ENCODE data around the gene SLC39A11.

DNA sequence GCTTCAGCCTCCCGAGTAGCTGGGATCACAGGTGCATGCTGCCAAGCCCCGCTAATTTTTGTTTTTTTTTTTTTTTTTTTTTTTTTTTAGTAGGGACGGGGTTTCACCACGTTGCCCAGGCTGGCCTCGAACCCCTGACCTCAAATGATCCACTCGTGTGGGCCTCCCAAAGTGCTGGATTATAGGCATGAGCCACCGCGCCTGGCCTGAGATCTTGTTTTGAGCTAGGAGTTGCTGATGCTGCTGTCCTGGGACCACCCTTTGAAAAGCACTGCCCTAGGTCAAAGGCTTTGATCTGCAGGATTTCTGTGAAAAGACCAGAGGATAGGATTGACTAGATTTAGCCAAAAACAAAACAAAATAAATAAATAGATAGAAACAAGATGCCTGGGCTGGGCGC lies 798 bp upstream of the SLC39A11 start:
- no peak for TF ChIP-seq POLR2A (IDR thresholded peaks at IDR 0.05)
- TF ChIP-seq, protein P1, sequence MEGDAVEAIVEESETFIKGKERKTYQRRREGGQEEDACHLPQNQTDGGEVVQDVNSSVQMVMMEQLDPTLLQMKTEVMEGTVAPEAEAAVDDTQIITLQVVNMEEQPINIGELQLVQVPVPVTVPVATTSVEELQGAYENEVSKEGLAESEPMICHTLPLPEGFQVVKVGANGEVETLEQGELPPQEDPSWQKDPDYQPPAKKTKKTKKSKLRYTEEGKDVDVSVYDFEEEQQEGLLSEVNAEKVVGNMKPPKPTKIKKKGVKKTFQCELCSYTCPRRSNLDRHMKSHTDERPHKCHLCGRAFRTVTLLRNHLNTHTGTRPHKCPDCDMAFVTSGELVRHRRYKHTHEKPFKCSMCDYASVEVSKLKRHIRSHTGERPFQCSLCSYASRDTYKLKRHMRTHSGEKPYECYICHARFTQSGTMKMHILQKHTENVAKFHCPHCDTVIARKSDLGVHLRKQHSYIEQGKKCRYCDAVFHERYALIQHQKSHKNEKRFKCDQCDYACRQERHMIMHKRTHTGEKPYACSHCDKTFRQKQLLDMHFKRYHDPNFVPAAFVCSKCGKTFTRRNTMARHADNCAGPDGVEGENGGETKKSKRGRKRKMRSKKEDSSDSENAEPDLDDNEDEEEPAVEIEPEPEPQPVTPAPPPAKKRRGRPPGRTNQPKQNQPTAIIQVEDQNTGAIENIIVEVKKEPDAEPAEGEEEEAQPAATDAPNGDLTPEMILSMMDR (IDR thresholded peaks at IDR 0.05) = no peak
